Stimulated activated CD8-positive, alpha-beta memory T cell treated with anti-CD3 and anti-CD28 coated beads, Interleukin-7, amount 100 ng/mL, for 48 hours (primary cell): ENCODE measurements around the gene RTN4.

ENCODE experiments used
- DNase-seq, 2 donors: peaks; one replicate each; pipeline ENCODE4 v3.0.0-alpha.2; 2020; ENCODE audit warnings: low read depth in 1 of 2; ENCODE audit errors: extremely low read depth in 1 of 2

RTN4 gene

GRCh38 chr2:55043841-55044240 lies 6.4 kb downstream of the RTN4 start:
- no peak for DNase-seq

- DNase-seq = no peak
Measured at GRCh38 chr2:55038428-55038827, 11.8 kb downstream of the RTN4 start.

GRCh38 chr2:55035716-55036115 lies 14.5 kb downstream of the RTN4 start:
- DNase-seq = no peak

DNA sequence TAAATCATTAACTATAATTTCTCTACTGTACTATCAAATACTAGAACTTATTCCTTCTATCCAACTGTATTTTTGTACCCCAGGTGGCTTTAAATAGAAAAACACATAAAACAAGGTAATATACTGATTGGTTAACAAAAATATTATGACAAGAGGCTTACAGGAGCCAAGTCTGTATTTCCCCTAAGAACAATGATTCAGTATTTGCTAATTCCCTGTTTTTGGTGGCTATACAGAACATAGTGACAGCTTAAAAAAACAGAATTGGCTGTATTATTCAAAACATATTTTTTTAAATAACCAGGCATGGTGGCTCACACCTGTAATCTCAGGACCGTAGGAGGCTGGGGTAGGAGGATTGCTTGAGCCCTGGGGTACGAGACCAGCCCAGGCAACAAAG lies 16.3 kb downstream of the RTN4 start:
- DNase-seq = no peak

- DNase-seq = no peak
Measured at GRCh38 chr2:55033076-55033742, 17.0 kb downstream of the RTN4 start.

GRCh38 chr2:55031505-55031904 lies 18.7 kb downstream of the RTN4 start:
- no peak for DNase-seq

DNA sequence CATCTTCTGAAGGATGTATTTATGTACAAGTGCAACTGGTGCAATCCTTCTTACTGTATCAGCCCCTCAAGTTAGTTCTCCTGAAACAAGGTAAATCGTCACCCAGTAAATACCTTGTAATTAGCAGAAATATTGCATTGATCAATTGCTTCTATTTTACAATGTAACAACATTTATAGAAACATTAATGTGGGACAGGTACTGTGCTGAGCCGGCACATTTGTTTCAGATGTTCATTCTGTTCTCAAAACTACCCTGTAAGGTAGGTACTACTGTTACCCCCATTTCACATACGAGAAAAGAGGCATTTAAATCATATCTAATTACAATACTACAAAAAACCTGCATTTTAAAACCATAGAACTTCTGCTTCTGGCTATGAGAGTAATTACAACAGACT lies 19.5 kb downstream of the RTN4 start:
- no peak for DNase-seq

DNA sequence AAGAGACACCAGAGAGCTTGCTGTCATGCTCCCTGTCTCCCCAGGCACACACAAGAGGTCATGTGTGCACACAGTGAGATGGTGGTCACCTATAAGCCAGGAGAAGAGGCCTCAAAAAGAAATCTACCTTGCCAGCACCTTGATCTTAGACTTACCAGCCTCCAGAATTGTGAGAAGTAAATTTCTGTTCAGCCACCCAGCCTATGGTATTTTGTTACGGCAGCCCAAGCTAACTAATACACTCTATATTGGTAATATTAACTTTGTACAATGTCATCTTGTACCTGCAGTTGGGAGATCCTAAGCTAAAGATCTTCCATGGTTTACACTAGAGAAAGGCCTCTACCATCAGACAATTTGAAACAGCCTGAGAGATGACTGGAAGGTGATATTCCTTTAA lies 21.2 kb downstream of the RTN4 start:
- no peak for DNase-seq

GRCh38 chr2:55027226-55027625 lies 23.0 kb downstream of the RTN4 start:
- DNase-seq = no peak

GRCh38 chr2:55026202-55026601 lies 24.0 kb downstream of the RTN4 start:
- DNase-seq = no peak

DNA sequence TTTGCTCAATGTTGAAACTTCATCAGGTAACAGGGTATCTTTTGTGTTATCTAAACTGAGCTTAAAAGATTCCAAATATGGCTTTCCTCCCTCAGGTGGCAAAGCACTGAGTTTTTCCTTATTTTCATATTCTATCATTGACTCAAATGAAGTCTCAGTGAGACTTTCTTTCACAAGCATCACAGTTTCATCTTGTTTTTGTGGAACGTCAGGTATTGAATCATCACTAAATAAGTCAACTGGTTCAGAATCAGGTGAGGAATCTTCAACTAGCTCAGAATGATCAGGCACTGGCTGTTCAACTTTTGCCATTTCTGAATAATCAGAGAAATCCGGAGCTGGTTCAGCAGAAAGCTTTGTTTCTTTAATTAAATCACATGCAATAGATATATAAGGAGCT lies 24.6 kb downstream of the RTN4 start:
- DNase-seq = no peak

DNA sequence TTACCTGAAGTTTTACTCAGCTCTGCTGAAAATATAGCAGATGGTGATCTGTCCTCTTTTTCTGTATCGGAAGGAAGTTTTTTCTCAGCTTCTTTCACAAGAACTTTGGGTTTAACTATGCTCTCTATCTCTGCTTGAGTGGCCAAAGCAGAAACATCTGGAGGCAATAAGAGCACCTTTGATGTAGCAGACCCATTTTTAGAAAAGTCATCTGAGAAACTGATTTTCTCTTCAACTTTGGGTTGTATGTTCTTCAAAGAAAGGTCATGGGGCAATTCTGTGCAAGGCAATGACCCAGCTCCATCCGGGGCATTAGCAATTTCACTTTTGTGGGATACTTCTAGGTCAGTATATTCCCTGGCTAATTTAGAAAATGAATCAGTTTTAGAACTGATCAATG lies 25.2 kb downstream of the RTN4 start:
- DNase-seq = no peak

- no peak for DNase-seq
Measured at GRCh38 chr2:55022476-55022875, 27.8 kb downstream of the RTN4 start.

GRCh38 chr2:55019526-55020258 lies 30.6 kb downstream of the RTN4 start:
- no peak for DNase-seq

GRCh38 chr2:55018619-55019018 lies 31.6 kb downstream of the RTN4 start:
- no peak for DNase-seq

- DNase-seq = no peak
Measured at GRCh38 chr2:55017880-55018279, 32.4 kb downstream of the RTN4 start.

DNA sequence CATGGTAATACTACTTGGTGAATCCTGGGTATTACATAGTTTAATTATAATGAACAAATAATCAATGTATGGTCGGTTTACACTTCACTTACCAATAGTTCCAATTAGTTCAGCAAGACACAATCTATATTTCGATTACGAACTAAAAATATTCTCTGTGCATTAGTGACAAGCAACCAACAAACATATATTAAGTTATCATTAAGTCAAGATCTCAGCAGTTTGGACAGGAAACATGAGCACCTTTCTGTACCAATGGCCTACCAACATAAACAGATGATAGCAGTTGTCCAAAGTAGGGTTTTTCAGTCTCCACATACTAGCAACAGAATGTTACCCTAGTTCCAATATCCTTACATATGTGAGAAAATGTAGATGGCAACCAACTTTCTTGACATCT lies 32.8 kb downstream of the RTN4 start:
- DNase-seq = no peak

GRCh38 chr2:55014962-55015939 lies 35.0 kb downstream of the RTN4 start:
- no peak for DNase-seq

DNA sequence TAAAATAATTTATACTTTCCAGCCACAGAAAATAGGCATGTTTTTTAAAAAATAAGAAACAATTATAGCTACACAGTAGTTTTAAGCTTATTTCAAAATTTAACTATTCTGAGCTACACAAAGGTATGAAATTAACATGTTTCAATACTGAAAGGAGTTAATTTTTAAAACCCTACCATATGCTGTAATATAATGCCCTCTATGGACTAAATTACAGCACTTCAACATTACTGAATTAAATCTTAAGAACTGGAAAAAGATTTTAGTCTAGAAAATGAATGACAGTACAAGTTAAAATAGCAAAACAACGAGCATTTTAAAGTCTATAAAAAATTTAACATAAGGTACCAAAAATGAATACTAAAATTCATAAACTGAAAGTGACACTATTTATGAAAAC lies 36.3 kb downstream of the RTN4 start:
- no peak for DNase-seq

DNA sequence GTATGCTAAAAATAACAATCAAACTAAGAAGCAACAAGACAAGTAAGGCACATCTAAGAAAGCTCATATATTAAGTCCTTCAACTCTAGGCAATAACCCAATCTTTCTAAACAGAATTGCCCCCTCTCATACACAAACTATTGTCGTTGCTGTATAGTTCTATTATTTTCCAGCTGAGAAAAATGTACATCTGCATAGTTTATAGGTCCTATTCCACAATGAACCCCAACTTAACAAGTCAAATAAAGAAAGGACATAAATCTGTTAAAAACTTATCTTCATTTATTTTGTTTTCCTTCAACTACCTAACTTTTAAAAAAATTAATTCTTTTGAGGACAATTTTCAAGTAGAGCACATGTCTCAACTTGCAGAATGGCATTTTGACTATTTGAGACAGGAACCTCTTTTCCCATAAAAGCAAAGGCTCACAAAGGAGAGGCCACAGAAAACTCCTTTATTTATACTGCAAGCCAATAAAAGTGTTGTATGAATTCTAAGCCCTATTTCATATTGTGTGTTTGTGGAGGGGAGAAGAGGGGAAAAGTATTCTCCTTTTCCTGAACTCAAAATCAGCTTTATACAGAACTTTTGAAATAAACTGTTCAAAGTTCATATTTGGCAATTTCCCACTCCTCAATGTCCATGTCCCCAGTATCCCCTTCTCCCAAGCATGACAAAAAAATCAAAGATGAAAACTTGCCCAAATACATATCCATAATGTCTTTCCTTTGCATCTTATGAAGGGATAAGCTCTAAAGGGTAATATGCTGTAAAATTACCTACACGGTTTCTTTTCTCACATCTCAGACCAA lies 37.4 kb downstream of the RTN4 start:
- DNase-seq = no peak
